K562 (cell line): ENCODE measurements around the gene LIN28A. TPM values are rescaled to one million over a fixed set of nuclear protein-coding genes. Genes with fewer than 3 reads are reported as not detected.
A peak's percentile ranks its signal among the peaks of the same experiment; 100 is the strongest.

Experiments used
- ASH1L ChIP-seq: fragments of 450-650 bp; IDR thresholded peaks from 2 replicates; pipeline ENCODE4 v1.6.1; 2018; ENCODE audit warnings: borderline replicate concordance, mild to moderate bottlenecking, low read depth; ENCODE audit not compliant: partially characterized antibody
- BCOR ChIP-seq: fragments of 450-650 bp; IDR thresholded peaks from 2 replicates; pipeline ENCODE4 v1.6.1; 2016
- BRD4 ChIP-seq: fragments of 200-600 bp; sonication (generic); IDR thresholded peaks from 2 replicates; pipeline ENCODE4 v1.6.1; 2017; ENCODE audit warnings: inconsistent platforms
- ETV6 ChIP-seq, 3 experiments: fragments of 150-350 bp in 1 of 3; sonication (generic) in 1 of 3; formaldehyde crosslinking in 1 of 3; IDR thresholded peaks; 2 replicates each; pipeline versions ENCODE4 v1.6.1 to v1.8.0; 2014 to 2022; ENCODE audit warnings: borderline replicate concordance in 2 of 3, low read depth in 2 of 3, antibody characterized with exemption in 1 of 3, low read length in 1 of 3, mild to moderate bottlenecking in 1 of 3, missing genetic modification reagents in 1 of 3
- GTF2A2 ChIP-seq: IDR thresholded peaks from 2 replicates; pipeline ENCODE4 v1.6.1; 2016; ENCODE audit warnings: mild to moderate bottlenecking, missing genetic modification characterization, missing compliant biosample characterization
- HDAC1 ChIP-seq, 2 experiments: fragments of 450-650 bp; IDR thresholded peaks; 2 replicates each; pipeline ENCODE4 v1.6.1; 2016 to 2017; ENCODE audit warnings: inconsistent platforms in 1 of 2, mild to moderate bottlenecking in 1 of 2, moderate library complexity in 1 of 2
- KDM5B ChIP-seq: fragments of 200-600 bp; sonication (generic); IDR thresholded peaks from 2 replicates; pipeline ENCODE4 v1.6.1; 2012; ENCODE audit warnings: low read depth, mild to moderate bottlenecking, moderate library complexity, low read length, control low read depth, inconsistent platforms; ENCODE audit not compliant: insufficient replicate concordance
- MIER1 ChIP-seq: fragments of 450-650 bp; IDR thresholded peaks from 2 replicates; pipeline ENCODE4 v1.6.1; 2016; ENCODE audit warnings: antibody characterized with exemption, mild to moderate bottlenecking, low read depth
- RAD21 ChIP-seq, 2 experiments: fragments of 250-450 bp in 1 of 2; fragments of 450-650 bp in 1 of 2; sonication (Bioruptor Pico) in 1 of 2; formaldehyde crosslinking in 1 of 2; IDR thresholded peaks in 1 of 2; conservative IDR thresholded peaks in 1 of 2; 2 replicates each; pipeline versions ENCODE4 v1.4.0 to v1.8.0; 2020 to 2022; ENCODE audit warnings: mild to moderate bottlenecking in 2 of 2, moderate library complexity in 1 of 2
- RBM34 ChIP-seq: fragments of 200-400 bp; formaldehyde crosslinking; IDR thresholded peaks from 2 replicates; pipeline ENCODE4 v1.6.1; 2018; ENCODE audit warnings: low read length, borderline replicate concordance; ENCODE audit not compliant: insufficient read depth
- SIN3A ChIP-seq, 2 experiments: fragments of 150-350 bp in 1 of 2; IDR thresholded peaks; 2 replicates each; pipeline ENCODE4 v1.6.1; 2011 to 2016; ENCODE audit warnings: borderline replicate concordance in 2 of 2, low read depth in 2 of 2, low read length in 2 of 2, mild to moderate bottlenecking in 2 of 2, moderate library complexity in 2 of 2; ENCODE audit not compliant: control insufficient read depth in 1 of 2
- SOX6 ChIP-seq: fragments of 450-650 bp; IDR thresholded peaks from 2 replicates; pipeline ENCODE4 v1.6.1; 2014; ENCODE audit warnings: mild to moderate bottlenecking
- SRSF1 ChIP-seq: fragments of 200-400 bp; formaldehyde crosslinking; IDR thresholded peaks from 2 replicates; pipeline ENCODE4 v1.6.1; 2017; ENCODE audit warnings: mild to moderate bottlenecking, low read depth, low read length, moderate library complexity
- TRIM24 ChIP-seq, 2 experiments: fragments of 450-650 bp; IDR thresholded peaks; 2 replicates each; pipeline ENCODE4 v1.6.1; 2016
- polyA plus RNA-seq, 8 experiments: library from polyadenylated mRNA; depleted of rRNA in 4 of 8; stranded (reverse) in 5 of 8; unstranded in 3 of 8; fragments of >200 nt; fragmentation: Nextera tagmentation in 2 of 8; fragmentation: Illumina TruSeq in 1 of 8; extraction: Ambion mirVana in 2 of 8; extraction: Trizol in 1 of 8; gene quantifications; 2 replicates each; pipeline versions ENCODE4 v1.2.1 to v1.2.3, GENCODE V29; 2011 to 2014; ENCODE audit warnings: inconsistent platforms in 1 of 8, missing spikeins in 1 of 8
- total RNA-seq, 7 experiments: library from RNA; depleted of rRNA in 6 of 7; stranded (reverse); fragments of >200 nt in 6 of 7; fragmentation: Illumina TruSeq in 2 of 7; extraction: Trizol in 2 of 7; gene quantifications; 2 replicates each; pipeline versions ENCODE4 v1.2.1 to v1.2.3, GENCODE V29; 2011 to 2021; ENCODE audit warnings: low replicate concordance in 1 of 7
- TF ChIP-seq, protein P1 (sequence below): fragments of 250-450 bp; sonication (Bioruptor Pico); IDR thresholded peaks from 2 replicates; pipeline ENCODE4 v1.8.0; 2021; ENCODE audit warnings: borderline replicate concordance, mild to moderate bottlenecking, moderate library complexity; ENCODE audit not compliant: poor library complexity, severe bottlenecking
- TF ChIP-seq, protein P2 (sequence below), 2 experiments: fragments of 450-650 bp; conservative IDR thresholded peaks; 2 replicates each; pipeline ENCODE4 v1.6.1; 2017; ENCODE audit warnings: mild to moderate bottlenecking in 2 of 2, moderate library complexity in 2 of 2
- TF ChIP-seq, protein P3 (sequence below): fragments of 450-650 bp; IDR thresholded peaks from 2 replicates; pipeline ENCODE4 v1.6.1; 2017; ENCODE audit warnings: antibody characterized with exemption, mild to moderate bottlenecking

The LIN28A gene
- total and polyA plus RNA-seq, 9 of the 15 experiments (the other 6 are each of a cell fraction or from before 2014, with no cell fraction given), result 0.80 to 5.4 (median 3.9) TPM

DNA sequence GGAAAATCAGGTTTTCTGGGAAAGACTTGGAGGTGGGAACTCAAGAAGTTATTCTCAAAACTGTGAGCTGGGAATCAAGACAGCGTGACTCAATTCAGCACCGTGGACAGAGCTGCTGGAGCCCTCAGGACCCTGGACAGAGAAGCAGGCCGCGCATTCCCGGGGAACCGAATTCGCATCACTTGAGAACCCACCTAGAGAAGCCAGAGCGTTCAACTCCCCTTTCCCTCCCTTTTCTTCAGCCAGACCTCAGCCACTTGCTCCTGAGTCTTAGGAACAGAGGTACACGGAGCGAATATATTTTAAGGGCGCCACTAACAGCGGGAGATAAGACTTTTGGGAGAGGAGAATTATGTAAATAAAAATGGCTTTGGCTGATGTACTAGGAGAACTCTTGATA, 2.0 kb upstream of the LIN28A start (continued):
- TF ChIP-seq MIER1 (peak; percentile 100), ETV6 (IDR thresholded peaks at IDR 0.05; ENCODE audit: borderline replicate concordance in 1 of 2, low read depth in 2 of 2, low read length in 1 of 2) (no peak), ETV6 (CRISPR knock-in tag; IDR thresholded peaks at IDR 0.05; ENCODE audit: borderline replicate concordance) (peak; percentile 99), ASH1L (no peak), RAD21 (CRISPR knock-in tag; conservative IDR thresholded peaks at IDR 0.05 in 1 of 2, IDR thresholded peaks at IDR 0.05 in 1 of 2) (peak in 1 of 2 experiments; percentile 23; a peak in 1 of 4 replicates), BRD4 (no peak), GTF2A2 (tag) (no peak), SRSF1 (no peak), RBM34 (no peak), HDAC1 (IDR thresholded peaks at IDR 0.05) (peak; percentile 83 to 100; a peak in 3 of 4 replicates), TRIM24 (IDR thresholded peaks at IDR 0.05) (no peak), SOX6 (no peak), KDM5B (no peak), BCOR (no peak), SIN3A (IDR thresholded peaks at IDR 0.05; ENCODE audit: borderline replicate concordance in 2 of 2, control insufficient read depth in 1 of 2, low read depth in 2 of 2, low read length in 2 of 2) (peak; percentile 100)
- TF ChIP-seq, protein P1, sequence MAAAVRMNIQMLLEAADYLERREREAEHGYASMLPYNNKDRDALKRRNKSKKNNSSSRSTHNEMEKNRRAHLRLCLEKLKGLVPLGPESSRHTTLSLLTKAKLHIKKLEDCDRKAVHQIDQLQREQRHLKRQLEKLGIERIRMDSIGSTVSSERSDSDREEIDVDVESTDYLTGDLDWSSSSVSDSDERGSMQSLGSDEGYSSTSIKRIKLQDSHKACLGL, result peak; percentile 67
- TF ChIP-seq, protein P2, sequence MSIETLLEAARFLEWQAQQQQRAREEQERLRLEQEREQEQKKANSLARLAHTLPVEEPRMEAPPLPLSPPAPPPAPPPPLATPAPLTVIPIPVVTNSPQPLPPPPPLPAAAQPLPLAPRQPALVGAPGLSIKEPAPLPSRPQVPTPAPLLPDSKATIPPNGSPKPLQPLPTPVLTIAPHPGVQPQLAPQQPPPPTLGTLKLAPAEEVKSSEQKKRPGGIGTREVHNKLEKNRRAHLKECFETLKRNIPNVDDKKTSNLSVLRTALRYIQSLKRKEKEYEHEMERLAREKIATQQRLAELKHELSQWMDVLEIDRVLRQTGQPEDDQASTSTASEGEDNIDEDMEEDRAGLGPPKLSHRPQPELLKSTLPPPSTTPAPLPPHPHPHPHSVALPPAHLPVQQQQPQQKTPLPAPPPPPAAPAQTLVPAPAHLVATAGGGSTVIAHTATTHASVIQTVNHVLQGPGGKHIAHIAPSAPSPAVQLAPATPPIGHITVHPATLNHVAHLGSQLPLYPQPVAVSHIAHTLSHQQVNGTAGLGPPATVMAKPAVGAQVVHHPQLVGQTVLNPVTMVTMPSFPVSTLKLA (conservative IDR thresholded peaks at IDR 0.05), result peak; percentile 98 to 99
- TF ChIP-seq, protein P3, sequence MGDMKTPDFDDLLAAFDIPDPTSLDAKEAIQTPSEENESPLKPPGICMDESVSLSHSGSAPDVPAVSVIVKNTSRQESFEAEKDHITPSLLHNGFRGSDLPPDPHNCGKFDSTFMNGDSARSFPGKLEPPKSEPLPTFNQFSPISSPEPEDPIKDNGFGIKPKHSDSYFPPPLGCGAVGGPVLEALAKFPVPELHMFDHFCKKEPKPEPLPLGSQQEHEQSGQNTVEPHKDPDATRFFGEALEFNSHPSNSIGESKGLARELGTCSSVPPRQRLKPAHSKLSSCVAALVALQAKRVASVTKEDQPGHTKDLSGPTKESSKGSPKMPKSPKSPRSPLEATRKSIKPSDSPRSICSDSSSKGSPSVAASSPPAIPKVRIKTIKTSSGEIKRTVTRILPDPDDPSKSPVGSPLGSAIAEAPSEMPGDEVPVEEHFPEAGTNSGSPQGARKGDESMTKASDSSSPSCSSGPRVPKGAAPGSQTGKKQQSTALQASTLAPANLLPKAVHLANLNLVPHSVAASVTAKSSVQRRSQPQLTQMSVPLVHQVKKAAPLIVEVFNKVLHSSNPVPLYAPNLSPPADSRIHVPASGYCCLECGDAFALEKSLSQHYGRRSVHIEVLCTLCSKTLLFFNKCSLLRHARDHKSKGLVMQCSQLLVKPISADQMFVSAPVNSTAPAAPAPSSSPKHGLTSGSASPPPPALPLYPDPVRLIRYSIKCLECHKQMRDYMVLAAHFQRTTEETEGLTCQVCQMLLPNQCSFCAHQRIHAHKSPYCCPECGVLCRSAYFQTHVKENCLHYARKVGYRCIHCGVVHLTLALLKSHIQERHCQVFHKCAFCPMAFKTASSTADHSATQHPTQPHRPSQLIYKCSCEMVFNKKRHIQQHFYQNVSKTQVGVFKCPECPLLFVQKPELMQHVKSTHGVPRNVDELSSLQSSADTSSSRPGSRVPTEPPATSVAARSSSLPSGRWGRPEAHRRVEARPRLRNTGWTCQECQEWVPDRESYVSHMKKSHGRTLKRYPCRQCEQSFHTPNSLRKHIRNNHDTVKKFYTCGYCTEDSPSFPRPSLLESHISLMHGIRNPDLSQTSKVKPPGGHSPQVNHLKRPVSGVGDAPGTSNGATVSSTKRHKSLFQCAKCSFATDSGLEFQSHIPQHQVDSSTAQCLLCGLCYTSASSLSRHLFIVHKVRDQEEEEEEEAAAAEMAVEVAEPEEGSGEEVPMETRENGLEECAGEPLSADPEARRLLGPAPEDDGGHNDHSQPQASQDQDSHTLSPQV, result no peak
